ENCODE data around the gene WFDC10A.
"Not testable (repeated sequence)": the region's sequence is repeated elsewhere in the genome, so short reads cannot be mapped to it uniquely, and the experiment has no call there.

WFDC10A gene

GRCh38 chr20:45629496-45630100, at the start of gene WFDC10A:
WFDC10A (plus strand) TSS chr20:45629739; CDS start chr20:45629814, 75 bp downstream.
- peak; percentile 27 for DNase-seq

GRCh38 chr20:45581702-45582101, 47.8 kb upstream of the WFDC10A start:
- no peak for DNase-seq

- DNase-seq: no peak
Measured at GRCh38 chr20:45583502-45583901, 46.0 kb upstream of the WFDC10A start.

- not testable (repeated sequence) for DNase-seq
Measured at GRCh38 chr20:45584294-45584693, 45.2 kb upstream of the WFDC10A start.

- DNase-seq: not testable (repeated sequence)
Measured at GRCh38 chr20:45585986-45586385, 43.6 kb upstream of the WFDC10A start.

GRCh38 chr20:45588800-45589199, 40.7 kb upstream of the WFDC10A start:
- DNase-seq: no peak

GRCh38 chr20:45589725-45590124, 39.8 kb upstream of the WFDC10A start:
- no peak for DNase-seq

- DNase-seq: no peak
Measured at GRCh38 chr20:45592574-45593189, 36.9 kb upstream of the WFDC10A start.

- no peak for DNase-seq
Measured at GRCh38 chr20:45593498-45593897, 36.0 kb upstream of the WFDC10A start.

GRCh38 chr20:45595235-45595634, 34.3 kb upstream of the WFDC10A start:
- DNase-seq: no peak

GRCh38 chr20:45607810-45608209, 21.7 kb upstream of the WFDC10A start:
- no peak for DNase-seq

GRCh38 chr20:45611054-45611453, 18.5 kb upstream of the WFDC10A start:
- peak; percentile 28 for DNase-seq

- no peak for DNase-seq
Measured at GRCh38 chr20:45612314-45612713, 17.2 kb upstream of the WFDC10A start.

GRCh38 chr20:45617591-45617990, 11.9 kb upstream of the WFDC10A start:
- DNase-seq: no peak

GRCh38 chr20:45621593-45621992, 7.9 kb upstream of the WFDC10A start:
- DNase-seq: no peak

GRCh38 chr20:45626540-45626939, 3.0 kb upstream of the WFDC10A start:
- DNase-seq: no peak

- DNase-seq: no peak
Measured at GRCh38 chr20:45630371-45630770, 832 bp downstream of the WFDC10A start.

- DNase-seq: no peak
Measured at GRCh38 chr20:45631184-45631583, 1.6 kb downstream of the WFDC10A start, which contains the start of gene WFDC9. WFDC9 (minus strand) TSS chr20:45631284; CDS start chr20:45610181, 21,103 bp downstream.

- DNase-seq: no peak
Measured at GRCh38 chr20:45636513-45636912, 7.0 kb downstream of the WFDC10A start.

GRCh38 chr20:45639687-45640086, 10.1 kb downstream of the WFDC10A start:
- no peak for DNase-seq

- not testable (repeated sequence) for DNase-seq
Measured at GRCh38 chr20:45641076-45641475, 11.5 kb downstream of the WFDC10A start.

GRCh38 chr20:45645869-45646268, 16.3 kb downstream of the WFDC10A start:
- DNase-seq: not testable (repeated sequence)

GRCh38 chr20:45646875-45647274, 17.3 kb downstream of the WFDC10A start:
- no peak for DNase-seq

- no peak for DNase-seq
Measured at GRCh38 chr20:45647441-45648050, 18.0 kb downstream of the WFDC10A start.

All from stimulated activated CD4-positive, alpha-beta T cell treated with anti-CD3 and anti-CD28 coated beads, Interleukin-12 subunit alpha, Interleukin-12 subunit beta, amount 100 ng/mL, for 4 hours (primary cell).